ENCODE results near the gene UPF2.

GRCh38 chr10:11931038-11931437 is 111.6 kb downstream of the UPF2 start:
- no peak for TF ChIP-seq CHD1 (IDR thresholded peaks at IDR 0.05; ENCODE audit: low read depth, low read length)
- TF ChIP-seq POLR2A (IDR thresholded peaks at IDR 0.05; ENCODE audit: low read depth, low read length): no peak
